OCI-M2 (cell line): ENCODE measurements around the gene MRPL21.
"Not testable (repeated sequence)": the region's sequence is repeated elsewhere in the genome, so short reads cannot be mapped to it uniquely, and the experiment has no call there.

Source experiments
- DNase-seq: peaks from one replicate; lab custom pipeline; 2025; ENCODE audit not compliant: unreplicated experiment; lab: John Stamatoyannopoulos, UW

MRPL21 gene

DNA sequence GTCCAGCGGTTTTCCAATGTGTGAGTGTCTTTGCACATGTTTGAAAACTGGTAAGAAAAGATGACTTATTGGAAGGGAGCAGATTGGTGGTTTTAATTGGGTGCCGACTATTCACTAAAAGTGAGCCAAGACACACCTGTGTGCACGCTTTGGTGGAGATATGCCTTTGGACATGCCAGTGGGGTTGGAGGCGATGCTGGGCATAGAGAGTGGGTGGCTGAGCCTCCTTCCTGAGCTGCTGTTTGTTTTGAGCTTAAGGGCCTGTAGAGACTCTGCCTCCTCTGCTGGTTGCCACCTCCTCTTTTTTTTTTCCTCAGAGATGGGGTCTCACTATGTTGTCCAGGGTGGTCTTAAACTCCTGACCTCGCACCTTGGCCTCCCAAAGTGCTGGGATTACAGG is 9.6 kb upstream of the MRPL21 start:
- DNase-seq, result no peak

DNA sequence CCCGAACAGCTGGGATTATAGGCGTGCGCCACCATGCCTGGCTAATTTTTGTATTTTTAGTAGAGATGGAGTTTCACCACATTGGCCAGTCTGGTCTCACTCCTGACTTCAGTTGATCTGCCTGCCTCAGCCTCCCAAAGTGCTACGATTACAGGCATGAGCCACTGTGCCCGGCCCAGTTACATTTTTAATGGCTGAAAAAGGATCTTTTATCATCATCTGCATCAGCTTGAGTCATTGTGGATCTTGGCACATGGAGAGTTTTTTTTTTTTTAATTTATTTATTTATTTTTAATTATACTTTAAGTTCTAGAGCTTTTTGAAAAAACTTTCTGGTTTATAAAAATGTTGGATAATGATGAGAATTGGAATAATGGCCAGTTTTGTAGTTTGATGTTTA is 8.6 kb upstream of the MRPL21 start:
- DNase-seq, result no peak

GRCh38 chr11:68911731-68912130 is 8.1 kb upstream of the MRPL21 start:
- no peak for DNase-seq

DNA sequence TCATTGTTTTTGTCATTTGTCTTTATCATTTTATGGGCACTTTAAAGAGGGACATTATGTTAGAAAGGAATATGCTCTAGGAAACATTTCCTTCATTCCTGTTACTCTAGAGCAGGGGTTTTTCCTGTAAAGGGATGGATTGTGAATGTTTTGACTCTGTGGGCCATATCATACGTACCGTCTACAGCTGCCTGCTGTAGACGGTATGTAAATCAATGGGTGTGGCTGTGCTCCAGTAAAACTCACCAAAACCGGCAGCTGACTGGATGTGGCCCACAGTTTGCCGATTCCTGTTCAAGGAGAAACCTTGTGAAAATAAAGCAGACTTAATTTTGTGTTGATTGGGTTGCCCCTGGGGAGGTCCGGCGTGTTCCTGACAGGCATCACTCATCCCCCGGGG is 7.3 kb upstream of the MRPL21 start:
- DNase-seq, result no peak

GRCh38 chr11:68908273-68908672 is 4.6 kb upstream of the MRPL21 start:
- no peak for DNase-seq

DNA sequence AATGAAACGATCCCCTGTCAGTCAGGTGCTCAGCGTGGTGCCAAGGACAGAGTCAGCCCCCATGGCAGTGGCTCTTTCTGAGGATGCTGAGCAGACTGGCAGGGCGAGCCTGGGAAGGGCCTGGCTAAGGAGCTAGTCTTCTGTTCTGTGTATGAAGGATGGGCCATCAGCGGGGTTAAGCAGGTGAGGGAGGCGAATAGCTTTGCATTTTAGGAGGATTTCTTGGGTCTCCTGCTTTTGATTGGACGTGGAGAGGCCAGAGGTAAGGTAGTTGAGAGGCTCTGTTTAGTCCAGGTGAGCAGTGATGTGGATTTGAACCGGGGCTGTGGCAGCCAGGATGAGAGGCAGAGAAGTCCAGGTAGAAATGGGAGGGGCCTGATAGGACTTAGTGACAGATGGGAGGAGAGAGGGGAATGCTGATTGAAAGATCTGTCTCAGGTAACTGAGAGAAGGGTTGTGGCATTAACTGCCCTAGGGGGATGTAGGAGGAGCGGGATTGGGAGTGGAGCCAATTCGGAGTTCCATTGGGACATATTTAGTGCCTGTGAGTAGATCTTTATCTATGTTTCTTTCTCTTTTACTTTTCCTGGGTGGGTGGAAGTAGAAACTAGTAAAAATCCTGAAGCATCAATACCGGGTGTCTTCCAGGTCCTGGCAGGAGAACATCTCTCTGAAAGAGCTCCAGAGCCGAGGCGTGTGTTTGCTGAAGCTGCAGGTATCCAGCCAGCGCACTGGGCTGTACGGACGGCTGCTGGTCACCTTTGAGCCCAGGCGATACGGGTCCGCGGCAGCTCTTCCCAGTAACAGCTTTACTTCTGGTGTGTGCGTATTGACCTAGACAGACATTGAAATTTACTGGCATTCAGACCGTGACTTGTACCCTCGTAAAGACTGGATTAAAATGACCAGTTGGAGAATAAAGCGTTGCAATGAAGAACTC is 2.1 kb upstream of the MRPL21 start:
- DNase-seq, result no peak

GRCh38 chr11:68904248-68904847 is 716 bp upstream of the MRPL21 start:
- no peak for DNase-seq

- DNase-seq, result no peak
Measured at GRCh38 chr11:68900835-68901381, 2.7 kb downstream of the MRPL21 start.

DNA sequence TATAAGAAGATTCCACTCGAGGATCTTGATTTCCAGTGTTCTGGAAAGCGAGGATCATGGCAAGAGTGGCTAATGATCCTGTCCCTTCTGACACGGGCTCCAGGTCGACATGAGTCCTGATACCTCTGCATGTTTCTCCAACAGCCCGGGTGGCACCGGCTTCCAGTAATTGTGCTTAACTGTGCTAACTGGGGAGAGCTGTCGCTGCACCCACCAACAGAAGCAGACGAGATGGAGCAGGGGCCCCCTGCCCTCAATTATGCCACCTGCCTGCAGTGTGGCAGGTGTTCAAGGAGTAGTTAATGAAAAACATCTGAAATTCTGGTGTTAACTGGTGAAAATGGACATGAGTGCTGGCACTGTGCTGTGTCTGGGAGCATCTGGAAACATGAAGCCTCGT is 6.2 kb downstream of the MRPL21 start:
- no peak for DNase-seq

GRCh38 chr11:68896171-68896959 is 7.3 kb downstream of the MRPL21 start:
- no peak for DNase-seq

GRCh38 chr11:68893282-68893681 is 10.3 kb downstream of the MRPL21 start:
- DNase-seq, result no peak

DNA sequence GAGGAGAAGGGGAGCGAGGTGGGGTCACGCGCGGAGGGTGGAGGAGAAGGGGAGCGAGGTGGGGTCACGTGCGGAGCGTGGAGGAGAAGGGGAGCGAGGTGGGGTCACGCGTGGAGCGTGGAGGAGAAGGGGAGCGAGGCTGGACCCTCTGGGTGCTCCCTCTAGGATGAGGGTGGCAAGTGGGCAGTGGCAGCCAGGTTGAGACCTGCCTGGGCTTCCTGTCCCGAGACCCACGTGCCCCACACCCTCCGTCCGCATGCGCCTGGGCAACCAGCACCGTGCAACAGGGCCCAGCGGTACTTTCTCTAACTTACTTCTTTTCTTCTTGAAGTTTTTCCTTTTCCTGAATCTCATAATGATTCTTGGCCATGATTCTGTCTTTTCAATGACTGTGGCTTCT is 11.1 kb downstream of the MRPL21 start:
- DNase-seq, result no peak

DNA sequence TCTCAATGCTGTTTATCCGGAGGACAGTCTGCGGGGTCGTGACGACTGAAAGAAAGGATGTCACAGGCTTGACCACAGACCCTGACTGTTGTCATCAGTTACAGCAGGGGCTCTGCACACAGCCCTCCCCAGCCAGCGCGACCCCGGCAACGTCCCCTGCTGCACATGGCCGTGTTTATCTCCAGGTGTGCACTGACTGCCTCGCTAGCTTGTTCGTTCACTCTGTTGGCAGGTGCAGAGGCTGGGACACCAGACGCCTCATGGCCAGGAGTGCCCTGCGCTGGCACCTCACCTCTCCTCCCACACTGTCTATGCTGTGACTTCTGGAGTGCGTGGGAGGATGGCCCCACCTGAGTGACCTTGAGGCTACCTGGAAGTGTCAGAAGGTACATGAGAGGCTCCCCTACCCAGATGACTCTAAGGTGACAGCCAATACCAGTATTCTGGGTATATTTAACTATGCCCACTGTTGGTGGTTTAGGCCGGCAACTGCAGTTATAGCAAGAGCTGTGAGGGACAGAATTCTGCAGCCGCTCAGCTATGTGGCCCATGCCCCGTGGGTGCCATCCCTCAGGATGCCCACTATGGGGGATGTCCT is 12.2 kb downstream of the MRPL21 start:
- no peak for DNase-seq

GRCh38 chr11:68890490-68891231 is 13.0 kb downstream of the MRPL21 start:
- no peak for DNase-seq

GRCh38 chr11:68889948-68890446 is 13.6 kb downstream of the MRPL21 start:
- DNase-seq, result no peak

GRCh38 chr11:68884827-68885226 is 18.8 kb downstream of the MRPL21 start:
- DNase-seq, result not testable (repeated sequence)

DNA sequence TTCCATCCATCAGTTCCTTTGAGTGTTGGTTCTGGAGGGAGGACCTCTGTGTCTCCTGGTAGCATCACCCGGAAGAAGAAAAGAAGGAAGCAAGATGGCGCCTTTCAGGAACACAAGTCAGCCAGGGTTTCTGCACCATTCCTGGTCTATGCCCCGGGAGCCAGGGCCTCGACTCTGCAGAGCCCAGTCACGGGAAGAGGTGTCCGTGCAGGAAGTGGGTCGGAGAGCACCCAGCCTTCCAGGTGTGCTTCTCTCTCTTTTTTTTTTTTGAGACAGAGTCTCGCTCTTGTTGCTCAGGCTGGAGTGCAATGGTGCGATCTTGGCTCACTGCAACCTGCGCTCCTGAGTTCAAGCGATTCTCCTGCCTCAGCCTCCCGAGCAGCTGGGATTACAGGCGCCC is 21.2 kb downstream of the MRPL21 start:
- DNase-seq, result no peak

DNA sequence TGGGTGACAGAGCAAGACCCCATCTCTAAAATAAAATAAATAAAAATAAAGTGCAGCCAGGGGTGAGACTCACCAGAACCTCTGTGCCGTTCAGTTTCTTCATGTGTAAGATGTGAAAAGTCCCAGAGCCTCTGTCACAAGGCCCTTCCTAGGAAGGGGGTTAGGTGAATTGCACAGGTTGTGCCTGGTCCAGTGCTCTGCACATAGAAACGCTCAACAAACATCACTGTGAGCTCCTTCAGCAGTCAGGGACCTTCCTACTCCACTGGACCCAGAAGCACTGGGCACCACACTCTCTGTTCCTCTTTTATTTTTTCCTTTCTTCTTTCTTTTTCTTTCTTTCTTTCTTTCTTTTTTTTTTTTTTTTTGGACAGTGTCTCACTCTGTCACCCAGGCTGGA is 22.3 kb downstream of the MRPL21 start:
- no peak for DNase-seq

- DNase-seq, result no peak
Measured at GRCh38 chr11:68880851-68881250, 22.8 kb downstream of the MRPL21 start.

- no peak for DNase-seq
Measured at GRCh38 chr11:68878022-68878421, 25.6 kb downstream of the MRPL21 start.
